ENCODE measurements around the gene MARCHF2.

Gene MARCHF2

DNA sequence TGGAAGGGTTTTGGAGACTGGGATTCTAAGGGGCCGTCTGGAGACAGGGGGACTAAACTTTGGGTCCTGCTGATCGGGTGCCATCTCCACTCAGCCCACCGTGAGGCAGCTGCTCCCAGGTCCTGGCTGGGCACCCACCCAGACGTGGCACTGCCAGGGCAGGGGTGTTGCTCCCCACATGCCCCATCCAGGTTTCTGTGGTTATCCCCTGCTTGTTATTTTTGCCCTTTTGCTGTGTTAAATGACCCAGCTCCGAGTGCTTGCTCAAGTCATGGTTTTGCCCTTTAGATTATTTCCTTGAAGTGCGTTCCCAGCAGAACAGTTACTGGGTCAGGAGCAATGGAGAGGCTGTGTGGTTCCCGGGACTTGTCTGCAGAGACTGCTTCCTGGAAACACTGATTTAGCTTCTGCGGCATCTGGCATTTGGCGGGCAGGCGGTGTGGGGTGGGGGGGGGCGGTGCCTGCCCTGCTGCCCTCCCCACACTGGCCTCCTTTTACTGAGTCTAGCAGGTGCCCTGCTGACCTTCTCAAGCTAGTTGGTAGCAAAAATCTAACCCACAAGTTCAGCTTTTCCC lies 21.0 kb upstream of the MARCHF2 start:
- Histone ChIP-seq H3K4me1 (ENCODE audit: insufficient read depth, low read length) (peaks cover 14% of the 10 kb centered on the region), H3K4me3 (ENCODE audit: low read length) (no peak overlapping the region), H2AFZ (ENCODE audit: low read depth, low read length) (no peak overlapping the region), H3K9me3 (ENCODE audit: low read length) (no peaks in the 10 kb centered on the region), H3K36me3 (ENCODE audit: insufficient read depth, low read length) (no peaks in the 10 kb centered on the region), H3K27me3 (ENCODE audit: insufficient read depth, low read length) (no peaks in the 10 kb centered on the region)

DNA sequence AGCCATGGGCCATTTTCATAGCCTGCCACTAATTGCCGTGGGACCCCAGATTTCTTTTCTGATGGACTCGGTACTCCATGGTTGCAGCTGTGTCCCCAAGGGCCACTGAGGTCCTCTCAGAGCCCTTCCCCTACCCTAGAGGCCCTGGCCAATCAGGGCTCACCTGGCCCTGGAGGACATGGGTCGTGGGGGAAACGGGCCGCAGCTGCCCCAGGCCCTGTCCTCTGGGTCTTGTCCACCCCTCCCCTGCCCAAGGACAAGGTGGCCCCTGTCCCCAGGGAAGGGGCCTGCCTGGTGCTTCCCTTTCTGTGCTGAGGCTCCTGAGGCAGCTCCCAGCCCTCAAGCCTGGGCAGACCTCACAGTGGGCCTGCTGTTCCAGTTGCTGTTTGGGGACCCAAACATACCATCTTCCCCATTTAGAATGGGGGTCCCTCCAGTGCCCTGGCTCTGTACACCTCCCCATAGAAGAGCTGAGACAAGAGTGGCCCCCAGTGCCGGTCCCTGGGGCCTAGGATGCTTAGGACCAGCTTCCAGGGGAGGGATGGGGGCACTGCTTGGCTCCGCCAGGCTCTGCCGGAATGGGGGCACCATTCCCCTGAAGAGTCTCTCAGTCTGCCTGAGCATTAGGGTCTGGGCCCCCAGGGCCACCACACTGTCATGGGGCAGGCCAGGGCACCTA lies 19.8 kb upstream of the MARCHF2 start:
- no peak overlapping the region for H3K4me3 ChIP-seq (ENCODE audit: low read length)
- no peaks in the 10 kb centered on the region for H3K9me3 ChIP-seq (ENCODE audit: low read length)
- no peak overlapping the region for H2AFZ ChIP-seq (ENCODE audit: low read depth, low read length)
- H3K4me1 ChIP-seq (ENCODE audit: insufficient read depth, low read length), result peaks cover 14% of the 10 kb centered on the region
- no peaks in the 10 kb centered on the region for H3K27me3 ChIP-seq (ENCODE audit: insufficient read depth, low read length)
- H3K36me3 ChIP-seq (ENCODE audit: insufficient read depth, low read length), result no peaks in the 10 kb centered on the region

DNA sequence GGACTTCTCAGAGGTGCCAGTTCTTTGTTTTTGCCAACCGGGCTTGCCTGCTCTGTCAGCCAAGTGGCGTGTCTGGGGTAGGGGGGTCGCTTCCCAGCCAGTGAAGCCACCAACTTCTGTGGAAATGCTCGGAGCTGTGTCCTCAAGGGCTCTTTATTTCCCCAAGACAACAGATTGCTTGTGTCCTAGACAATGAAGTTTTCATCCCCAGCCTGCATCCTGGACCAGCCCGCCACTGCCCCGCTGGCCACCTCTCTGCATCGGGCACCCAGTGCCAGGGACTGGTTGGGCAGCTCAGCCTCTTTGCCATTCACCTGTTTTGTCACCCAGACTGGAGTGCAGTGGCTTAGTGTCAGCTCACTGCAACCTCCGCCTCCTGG lies 19.2 kb upstream of the MARCHF2 start:
- Histone ChIP-seq H3K4me1 (ENCODE audit: insufficient read depth, low read length) (peaks cover 14% of the 10 kb centered on the region), H3K36me3 (ENCODE audit: insufficient read depth, low read length) (no peaks in the 10 kb centered on the region), H3K27me3 (ENCODE audit: insufficient read depth, low read length) (no peaks in the 10 kb centered on the region), H2AFZ (ENCODE audit: low read depth, low read length) (no peak overlapping the region), H3K4me3 (ENCODE audit: low read length) (no peak overlapping the region), H3K9me3 (ENCODE audit: low read length) (no peaks in the 10 kb centered on the region)

- no peak overlapping the region for H3K4me3 ChIP-seq (ENCODE audit: low read length)
- no peak overlapping the region for H2AFZ ChIP-seq (ENCODE audit: low read depth, low read length)
- H3K9me3 ChIP-seq (ENCODE audit: low read length), result no peaks in the 10 kb centered on the region
- H3K27me3 ChIP-seq (ENCODE audit: insufficient read depth, low read length), result no peaks in the 10 kb centered on the region
- H3K4me1 ChIP-seq (ENCODE audit: insufficient read depth, low read length), result peaks cover 14% of the 10 kb centered on the region
- H3K36me3 ChIP-seq (ENCODE audit: insufficient read depth, low read length), result peaks cover 12% of the 10 kb centered on the region
These were observed 17.5 kb upstream of the MARCHF2 start for GRCh38 chr19:8395621-8396082.

GRCh38 chr19:8396185-8396562 lies 16.9 kb upstream of the MARCHF2 start:
- H3K27me3 ChIP-seq (ENCODE audit: insufficient read depth, low read length), result no peaks in the 10 kb centered on the region
- H3K4me3 ChIP-seq (ENCODE audit: low read length), result no peak overlapping the region
- H3K4me1 ChIP-seq (ENCODE audit: insufficient read depth, low read length), result peaks cover 10% of the 10 kb centered on the region
- H3K9me3 ChIP-seq (ENCODE audit: low read length), result no peaks in the 10 kb centered on the region
- no peak overlapping the region for H2AFZ ChIP-seq (ENCODE audit: low read depth, low read length)
- peaks cover 12% of the 10 kb centered on the region for H3K36me3 ChIP-seq (ENCODE audit: insufficient read depth, low read length)

GRCh38 chr19:8396563-8397203 lies 16.4 kb upstream of the MARCHF2 start:
- Histone ChIP-seq H3K4me3 (ENCODE audit: low read length) (no peak overlapping the region), H3K4me1 (ENCODE audit: insufficient read depth, low read length) (peaks cover 5% of the 10 kb centered on the region), H3K36me3 (ENCODE audit: insufficient read depth, low read length) (peaks cover 14% of the 10 kb centered on the region), H2AFZ (ENCODE audit: low read depth, low read length) (no peak overlapping the region), H3K9me3 (ENCODE audit: low read length) (no peaks in the 10 kb centered on the region), H3K27me3 (ENCODE audit: insufficient read depth, low read length) (no peaks in the 10 kb centered on the region)

DNA sequence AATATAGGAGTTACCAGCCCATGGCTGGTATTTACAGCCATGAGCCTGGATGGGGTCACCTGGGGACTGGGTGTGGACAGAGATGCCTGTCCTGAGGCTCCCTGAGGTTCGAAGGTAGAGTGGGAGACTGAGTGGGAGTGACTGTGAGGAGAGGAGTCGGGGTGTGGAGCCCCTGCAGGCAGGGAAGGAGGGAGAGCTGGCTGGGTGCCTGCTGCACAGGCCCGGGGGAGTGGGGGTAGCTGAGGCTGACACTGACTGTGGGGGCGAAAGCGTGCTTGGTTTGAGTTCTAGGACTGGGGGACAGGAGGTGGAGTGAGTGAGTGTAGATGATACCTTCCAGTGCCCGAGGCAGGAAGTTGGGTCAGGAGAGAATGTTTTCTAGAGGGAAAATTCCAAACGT lies 15.8 kb upstream of the MARCHF2 start:
- no peak overlapping the region for H3K4me3 ChIP-seq (ENCODE audit: low read length)
- H2AFZ ChIP-seq (ENCODE audit: low read depth, low read length), result no peak overlapping the region
- no peaks in the 10 kb centered on the region for H3K9me3 ChIP-seq (ENCODE audit: low read length)
- peaks cover under 1% of the 10 kb centered on the region for H3K4me1 ChIP-seq (ENCODE audit: insufficient read depth, low read length)
- H3K27me3 ChIP-seq (ENCODE audit: insufficient read depth, low read length), result no peaks in the 10 kb centered on the region
- peaks cover 20% of the 10 kb centered on the region for H3K36me3 ChIP-seq (ENCODE audit: insufficient read depth, low read length)

GRCh38 chr19:8397746-8398310 lies 15.3 kb upstream of the MARCHF2 start:
- H2AFZ ChIP-seq (ENCODE audit: low read depth, low read length), result no peak overlapping the region
- H3K4me1 ChIP-seq (ENCODE audit: insufficient read depth, low read length), result no peaks in the 10 kb centered on the region
- no peaks in the 10 kb centered on the region for H3K9me3 ChIP-seq (ENCODE audit: low read length)
- H3K36me3 ChIP-seq (ENCODE audit: insufficient read depth, low read length), result peaks cover 24% of the 10 kb centered on the region
- no peaks in the 10 kb centered on the region for H3K27me3 ChIP-seq (ENCODE audit: insufficient read depth, low read length)
- no peak overlapping the region for H3K4me3 ChIP-seq (ENCODE audit: low read length)

DNA sequence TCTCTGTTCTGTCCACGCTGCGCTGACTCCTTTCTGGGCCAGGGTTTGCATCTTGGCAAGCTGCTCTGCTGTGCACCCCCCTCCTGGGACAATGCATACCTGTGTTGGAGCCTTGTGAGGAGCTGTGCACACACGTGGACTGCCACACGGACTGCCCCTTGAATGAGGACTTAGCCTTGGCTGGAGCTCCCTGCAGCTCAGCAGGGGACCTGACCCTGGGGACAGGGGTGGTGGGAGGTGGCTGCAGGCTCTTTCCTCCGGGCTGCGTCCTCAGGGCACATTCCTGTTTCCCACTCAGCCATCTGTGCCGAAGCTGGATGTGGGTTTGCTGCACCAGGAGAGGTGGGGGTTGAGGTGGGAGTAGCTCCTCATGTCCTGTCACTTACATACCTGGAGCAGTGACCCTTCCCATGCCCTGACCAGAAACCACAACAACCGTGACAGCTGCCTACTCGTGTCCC lies 14.8 kb upstream of the MARCHF2 start:
- no peaks in the 10 kb centered on the region for H3K27me3 ChIP-seq (ENCODE audit: insufficient read depth, low read length)
- no peaks in the 10 kb centered on the region for H3K9me3 ChIP-seq (ENCODE audit: low read length)
- H2AFZ ChIP-seq (ENCODE audit: low read depth, low read length), result no peak overlapping the region
- H3K36me3 ChIP-seq (ENCODE audit: insufficient read depth, low read length), result peaks cover 29% of the 10 kb centered on the region
- H3K4me1 ChIP-seq (ENCODE audit: insufficient read depth, low read length), result no peaks in the 10 kb centered on the region
- H3K4me3 ChIP-seq (ENCODE audit: low read length), result no peak overlapping the region

DNA sequence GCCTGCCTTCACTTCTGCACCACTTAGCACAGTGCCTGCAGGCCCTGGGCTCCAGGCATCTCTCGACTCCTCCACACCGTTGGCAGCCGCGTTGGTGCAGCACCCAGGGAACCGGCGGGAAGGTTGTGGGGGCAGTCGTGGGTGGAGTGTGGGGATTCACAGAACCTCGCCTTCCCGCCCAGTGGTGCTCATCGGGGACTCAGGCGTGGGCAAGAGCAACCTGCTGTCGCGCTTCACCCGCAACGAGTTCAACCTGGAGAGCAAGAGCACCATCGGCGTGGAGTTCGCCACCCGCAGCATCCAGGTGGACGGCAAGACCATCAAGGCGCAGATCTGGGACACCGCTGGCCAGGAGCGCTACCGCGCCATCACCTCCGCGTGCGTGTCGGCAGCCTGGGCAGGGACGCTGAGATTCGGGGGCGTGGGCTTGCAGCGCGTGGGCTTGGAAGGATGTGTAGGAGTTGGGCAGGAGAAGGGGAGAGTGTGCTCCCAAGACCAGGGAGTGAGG lies 13.4 kb upstream of the MARCHF2 start:
- H2AFZ ChIP-seq (ENCODE audit: low read depth, low read length), result no peak overlapping the region
- peaks cover 41% of the 10 kb centered on the region for H3K36me3 ChIP-seq (ENCODE audit: insufficient read depth, low read length)
- no peaks in the 10 kb centered on the region for H3K27me3 ChIP-seq (ENCODE audit: insufficient read depth, low read length)
- H3K4me3 ChIP-seq (ENCODE audit: low read length), result no peak overlapping the region
- H3K9me3 ChIP-seq (ENCODE audit: low read length), result no peaks in the 10 kb centered on the region
- H3K4me1 ChIP-seq (ENCODE audit: insufficient read depth, low read length), result no peaks in the 10 kb centered on the region

GRCh38 chr19:8401981-8402411 lies 11.1 kb upstream of the MARCHF2 start:
- Histone ChIP-seq H3K36me3 (ENCODE audit: insufficient read depth, low read length) (peaks cover 45% of the 10 kb centered on the region), H2AFZ (ENCODE audit: low read depth, low read length) (no peak overlapping the region), H3K9me3 (ENCODE audit: low read length) (no peaks in the 10 kb centered on the region), H3K4me3 (ENCODE audit: low read length) (no peak overlapping the region), H3K4me1 (ENCODE audit: insufficient read depth, low read length) (no peaks in the 10 kb centered on the region), H3K27me3 (ENCODE audit: insufficient read depth, low read length) (no peaks in the 10 kb centered on the region)

DNA sequence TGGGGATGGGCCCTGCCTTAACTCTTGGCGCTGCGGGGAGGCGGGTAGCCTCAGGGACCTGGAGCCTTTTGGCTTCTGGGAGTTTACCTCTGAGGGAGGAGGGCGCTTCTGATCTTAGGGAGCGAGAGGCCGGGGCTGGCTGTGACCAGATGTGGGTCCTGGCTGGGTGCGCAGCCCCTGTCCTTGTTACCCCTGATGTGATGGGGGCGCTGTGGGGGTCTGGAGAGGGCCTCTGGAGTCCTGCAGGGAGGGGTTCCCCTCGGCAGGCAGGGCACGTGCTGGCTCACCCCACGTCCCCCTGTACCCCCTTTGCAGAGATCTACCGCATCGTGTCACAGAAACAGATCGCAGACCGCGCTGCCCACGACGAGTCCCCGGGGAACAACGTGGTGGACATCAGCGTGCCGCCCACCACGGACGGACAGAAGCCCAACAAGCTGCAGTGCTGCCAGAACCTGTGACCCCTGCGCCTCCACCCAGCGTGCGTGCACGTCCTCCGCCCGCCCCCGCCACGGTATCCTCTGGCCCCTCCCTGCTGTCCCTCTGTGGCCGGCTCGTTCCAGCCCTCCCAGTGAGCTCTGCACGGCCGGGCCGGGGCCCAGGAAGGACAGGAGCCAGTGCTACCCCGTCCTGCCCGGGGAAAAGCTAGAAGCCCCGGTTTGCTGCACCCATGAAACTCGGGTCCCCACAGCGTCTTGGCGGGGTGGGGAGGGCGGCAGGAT lies 9.8 kb upstream of the MARCHF2 start:
- Histone ChIP-seq H3K4me1 (ENCODE audit: insufficient read depth, low read length) (no peaks in the 10 kb centered on the region), H3K27me3 (ENCODE audit: insufficient read depth, low read length) (no peaks in the 10 kb centered on the region), H2AFZ (ENCODE audit: low read depth, low read length) (no peak overlapping the region), H3K36me3 (ENCODE audit: insufficient read depth, low read length) (peaks cover 45% of the 10 kb centered on the region), H3K9me3 (ENCODE audit: low read length) (no peaks in the 10 kb centered on the region), H3K4me3 (ENCODE audit: low read length) (no peak overlapping the region)

- H3K36me3 ChIP-seq (ENCODE audit: insufficient read depth, low read length), result peaks cover 45% of the 10 kb centered on the region
- H3K9me3 ChIP-seq (ENCODE audit: low read length), result no peaks in the 10 kb centered on the region
- H2AFZ ChIP-seq (ENCODE audit: low read depth, low read length), result no peak overlapping the region
- no peak overlapping the region for H3K4me3 ChIP-seq (ENCODE audit: low read length)
- no peaks in the 10 kb centered on the region for H3K27me3 ChIP-seq (ENCODE audit: insufficient read depth, low read length)
- no peaks in the 10 kb centered on the region for H3K4me1 ChIP-seq (ENCODE audit: insufficient read depth, low read length)
These were observed 9.3 kb upstream of the MARCHF2 start for GRCh38 chr19:8403820-8404109.

All from neuron (in vitro differentiated cells).